NCI-H1436 (cell line): ENCODE data around the gene RUFY4.
"Not testable (repeated sequence)": the region's sequence is repeated elsewhere in the genome, so short reads cannot be mapped to it uniquely, and the experiment has no call there.

Experiments
- DNase-seq: peaks from one replicate; lab custom pipeline; 2025; lab: John Stamatoyannopoulos, UW

Gene RUFY4

DNA sequence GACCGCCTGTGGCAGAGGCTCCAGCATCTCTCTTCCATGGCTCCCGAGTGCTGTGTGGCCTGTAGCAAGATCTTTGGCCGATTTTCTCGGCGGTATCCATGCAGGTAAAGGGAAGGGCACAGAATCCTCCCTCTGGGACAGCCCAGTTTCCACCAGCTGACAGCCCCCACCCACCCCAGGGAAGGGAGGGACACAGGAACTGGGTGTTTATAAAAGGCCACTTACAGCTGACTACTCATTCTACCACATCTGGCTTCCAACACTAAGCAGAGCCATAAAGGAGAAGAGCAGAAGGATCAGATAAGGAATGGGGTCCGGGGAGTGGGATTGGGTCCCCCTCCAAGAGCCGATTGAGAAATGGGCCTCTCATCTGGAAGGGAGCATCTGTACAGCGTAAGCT is 20.2 kb downstream of the RUFY4 start:
- DNase-seq, result no peak

DNA sequence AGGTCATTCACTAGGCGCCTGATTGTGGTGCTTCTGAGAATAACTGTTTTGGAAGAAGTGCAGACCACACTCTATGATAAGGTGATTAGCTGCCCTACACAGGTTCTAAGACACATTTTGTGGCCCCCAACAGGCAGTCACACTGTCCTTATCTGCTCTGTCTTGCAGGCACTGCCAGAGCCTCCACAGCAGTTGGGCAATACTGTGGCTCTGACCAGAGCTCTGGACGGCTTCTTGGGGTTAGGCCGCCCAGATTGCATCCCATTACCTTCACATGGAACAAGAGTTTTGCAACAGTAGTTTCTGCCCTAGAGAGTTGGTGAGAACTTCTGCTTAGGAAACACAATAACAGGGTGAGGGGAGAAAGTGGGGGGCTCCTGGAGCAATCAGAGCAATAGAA is 22.7 kb downstream of the RUFY4 start:
- no peak for DNase-seq

DNA sequence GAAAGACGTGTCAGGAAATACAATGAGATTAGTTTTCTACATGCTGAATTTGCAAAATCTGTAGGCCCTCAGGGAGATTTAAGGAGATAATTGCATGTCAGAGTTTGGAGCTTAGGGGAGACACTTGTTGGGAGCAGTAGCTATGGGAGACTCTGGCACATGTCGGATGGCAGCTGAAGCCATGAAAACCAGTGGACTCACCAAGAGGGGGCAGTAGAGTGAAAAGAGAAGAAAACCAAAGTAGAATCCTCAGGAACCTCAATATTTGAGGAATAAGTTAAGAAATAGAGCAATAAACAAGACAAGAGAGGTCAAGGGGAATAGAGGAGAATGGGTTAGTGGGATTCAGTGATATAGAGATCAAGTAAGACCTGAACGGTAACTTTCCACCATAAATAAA is 24.8 kb downstream of the RUFY4 start:
- DNase-seq, result no peak

DNA sequence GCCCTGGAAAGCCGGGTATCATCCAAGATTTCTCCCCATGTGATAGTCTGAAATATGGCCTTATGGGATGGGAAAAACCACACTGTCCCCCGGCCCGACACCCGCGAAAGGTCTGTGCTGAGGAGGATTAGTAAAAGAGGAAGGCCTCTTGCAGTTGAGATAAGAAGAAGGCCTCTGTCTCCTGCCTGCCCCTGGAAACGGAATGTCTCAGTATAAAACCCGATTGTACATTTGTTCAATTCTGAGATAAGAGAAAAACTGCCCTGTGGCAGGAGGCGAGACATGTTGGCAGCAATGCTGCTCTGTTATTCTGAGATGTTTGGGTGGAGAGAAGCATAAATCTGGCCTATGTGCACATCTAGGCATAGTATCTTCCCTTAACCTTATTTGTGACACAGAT is 26.8 kb downstream of the RUFY4 start:
- DNase-seq, result no peak

DNA sequence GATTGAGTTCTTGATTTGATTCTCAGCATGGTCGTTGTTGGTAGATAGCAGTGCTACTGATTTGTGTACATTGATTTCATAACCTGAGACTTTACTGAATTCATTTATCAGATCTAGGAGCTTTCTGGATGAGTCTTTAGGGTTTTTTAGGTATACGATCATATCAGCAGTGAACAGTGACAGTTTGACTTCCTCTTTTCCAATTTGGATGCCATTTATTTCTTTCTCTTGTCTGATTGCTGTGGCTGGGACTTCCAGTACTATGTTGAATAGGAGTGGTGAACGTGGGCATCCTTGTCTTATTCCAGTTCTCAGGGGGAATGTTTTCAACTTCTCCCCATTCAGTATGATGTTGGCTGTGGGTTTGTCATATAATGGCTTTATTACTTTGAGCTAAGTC is 28.9 kb downstream of the RUFY4 start:
- DNase-seq, result no peak

DNA sequence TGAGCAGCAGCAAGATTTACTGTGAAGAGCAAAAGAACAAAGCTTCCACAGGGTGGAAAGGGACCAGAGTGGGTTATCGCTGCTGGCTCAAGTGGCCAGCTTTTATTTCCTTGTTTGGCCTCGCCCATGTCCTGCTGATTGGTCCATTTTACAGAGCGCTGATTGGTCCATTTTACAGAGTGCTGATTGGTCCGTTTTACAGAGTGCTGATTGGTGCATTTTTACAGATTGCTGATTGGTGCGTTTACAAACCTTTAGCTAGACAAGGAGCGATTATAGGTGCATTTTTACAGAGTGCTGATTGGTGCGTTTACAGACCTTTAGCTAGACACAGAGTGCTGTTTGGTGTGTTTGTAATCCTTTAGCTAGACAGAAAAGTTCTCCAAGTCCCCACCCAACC is 39.8 kb downstream of the RUFY4 start:
- DNase-seq, result not testable (repeated sequence)

DNA sequence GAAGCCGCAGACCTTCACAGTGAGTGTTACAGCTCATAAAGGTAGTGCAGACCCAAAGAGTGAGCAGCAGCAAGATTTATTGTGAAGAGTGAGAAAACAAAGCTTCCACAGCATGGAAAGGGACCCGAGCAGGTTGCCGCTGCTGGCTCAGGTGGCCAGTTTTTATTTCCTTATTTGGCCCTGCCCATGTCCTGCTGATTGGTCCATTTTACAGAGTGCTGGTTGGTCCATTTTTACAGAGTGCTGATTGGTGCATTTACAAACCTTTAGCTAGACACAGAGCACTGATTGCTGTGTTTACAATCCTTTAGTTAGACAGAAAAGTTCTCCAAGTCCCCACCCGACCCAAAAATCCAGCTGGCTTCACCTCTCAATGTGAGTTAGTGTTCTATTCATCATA is 52.7 kb downstream of the RUFY4 start:
- not testable (repeated sequence) for DNase-seq

DNA sequence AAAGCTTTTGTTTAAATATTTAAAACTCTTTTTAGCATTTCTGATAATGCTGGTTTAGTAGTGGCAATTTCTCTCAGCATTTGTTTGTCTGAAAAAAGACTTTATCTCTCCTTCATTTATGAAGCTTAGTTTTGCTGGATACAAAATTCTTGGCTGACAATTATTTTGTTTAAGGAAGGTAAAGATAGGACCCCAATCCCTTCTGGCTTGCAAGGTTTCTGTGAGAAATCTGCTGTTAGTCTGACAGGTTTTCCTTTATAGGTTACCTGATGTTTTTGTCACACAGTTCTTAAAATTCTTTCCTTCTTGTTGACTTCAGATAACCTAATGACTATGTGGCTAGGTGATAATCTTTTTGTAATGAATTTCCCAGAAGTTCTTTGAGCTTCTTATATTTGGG is 53.2 kb downstream of the RUFY4 start:
- DNase-seq, result not testable (repeated sequence)

DNA sequence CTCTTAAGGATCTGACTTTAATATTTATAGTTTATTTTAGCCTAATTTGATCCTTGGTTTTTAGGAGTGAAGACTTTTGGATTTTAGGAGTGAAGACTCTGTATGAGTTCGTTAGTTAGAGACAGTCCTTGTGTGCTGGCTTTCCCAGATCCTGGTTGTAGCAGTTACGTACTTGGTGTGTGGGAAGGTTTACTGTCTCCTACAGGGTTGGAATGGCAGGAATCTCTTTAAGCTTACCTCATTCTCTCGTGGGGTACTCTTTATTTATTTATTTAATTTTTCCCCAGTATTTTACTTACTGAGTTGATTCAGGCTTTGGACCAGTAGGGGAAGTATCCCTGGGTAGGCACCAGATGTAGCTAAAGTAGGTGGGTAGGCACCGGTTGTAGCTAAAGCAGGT is 54.9 kb downstream of the RUFY4 start:
- DNase-seq, result no peak

DNA sequence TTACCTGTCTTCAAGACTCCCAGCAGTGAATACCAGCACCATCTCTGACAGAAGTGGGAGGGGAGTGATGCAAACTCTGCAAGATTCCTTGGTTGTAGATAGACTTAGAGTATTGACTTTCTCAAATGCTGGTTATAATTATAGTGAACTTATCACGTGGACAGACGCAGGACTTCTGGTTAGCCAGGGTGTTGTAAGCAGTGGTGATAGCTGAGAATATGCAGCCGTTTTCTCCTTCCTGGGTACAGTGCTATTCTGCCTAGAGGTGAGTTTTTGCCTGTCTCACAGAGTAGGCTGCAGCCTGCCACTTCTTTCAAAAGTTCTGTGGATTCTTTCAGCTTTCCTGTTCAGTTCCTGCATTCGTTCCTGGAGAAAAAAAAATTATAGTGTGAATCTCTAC is 56.0 kb downstream of the RUFY4 start:
- DNase-seq, result no peak

DNA sequence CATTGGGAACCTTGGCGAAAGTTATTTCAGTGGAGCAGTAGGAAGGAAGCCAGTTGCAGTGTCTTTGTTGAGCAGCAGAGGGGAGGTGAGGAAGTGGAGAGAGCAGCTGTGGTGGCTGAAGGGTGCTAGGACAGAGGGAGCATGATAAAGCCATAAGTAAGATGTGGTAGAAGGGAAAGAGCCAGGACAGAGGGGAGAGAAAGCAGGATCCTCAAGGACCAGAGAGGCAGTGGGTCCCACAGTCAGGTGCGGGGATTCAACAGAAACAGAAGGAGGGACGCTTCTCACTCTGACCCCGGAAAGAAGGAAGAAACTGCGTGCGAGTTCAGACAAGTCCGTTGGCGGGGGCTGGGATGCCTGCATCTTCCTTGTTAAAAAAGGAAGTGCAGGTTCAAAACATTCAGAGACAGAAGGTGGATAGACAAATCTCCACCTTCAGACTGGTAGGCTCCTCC is 56.6 kb downstream of the RUFY4 start, which contains the start of gene CXCR2:
Gene CXCR2 (plus strand): TSS at position 403 of the 455 bp plus-strand sequence. CDS start 8,774 bp downstream, outside the sequence.
- DNase-seq, result no peak

DNA sequence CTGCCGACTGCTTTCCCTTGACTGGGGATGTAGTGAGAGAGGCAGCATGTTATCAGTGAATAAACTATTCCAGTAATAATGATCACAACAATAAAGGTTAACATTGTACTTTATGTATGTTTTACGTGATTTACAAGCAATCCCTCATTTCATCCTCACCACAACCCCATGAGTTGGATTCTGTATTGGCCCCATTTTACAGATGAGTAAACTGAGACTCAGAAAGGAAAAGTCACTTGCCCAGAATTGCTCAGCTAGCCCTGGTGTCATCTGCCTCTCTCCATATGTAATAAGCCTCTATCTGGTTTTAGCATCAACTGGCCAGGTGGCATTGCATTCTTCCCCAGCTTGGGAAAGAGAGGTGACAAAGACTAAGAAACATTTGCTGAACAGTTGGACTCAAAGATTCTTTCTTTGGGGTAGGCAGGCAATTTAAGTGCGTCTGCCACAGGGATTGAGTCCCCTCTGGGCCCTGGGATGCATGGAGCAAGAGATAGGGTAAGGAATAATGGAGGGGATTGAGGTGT is 58.9 kb downstream of the RUFY4 start:
- DNase-seq, result no peak

DNA sequence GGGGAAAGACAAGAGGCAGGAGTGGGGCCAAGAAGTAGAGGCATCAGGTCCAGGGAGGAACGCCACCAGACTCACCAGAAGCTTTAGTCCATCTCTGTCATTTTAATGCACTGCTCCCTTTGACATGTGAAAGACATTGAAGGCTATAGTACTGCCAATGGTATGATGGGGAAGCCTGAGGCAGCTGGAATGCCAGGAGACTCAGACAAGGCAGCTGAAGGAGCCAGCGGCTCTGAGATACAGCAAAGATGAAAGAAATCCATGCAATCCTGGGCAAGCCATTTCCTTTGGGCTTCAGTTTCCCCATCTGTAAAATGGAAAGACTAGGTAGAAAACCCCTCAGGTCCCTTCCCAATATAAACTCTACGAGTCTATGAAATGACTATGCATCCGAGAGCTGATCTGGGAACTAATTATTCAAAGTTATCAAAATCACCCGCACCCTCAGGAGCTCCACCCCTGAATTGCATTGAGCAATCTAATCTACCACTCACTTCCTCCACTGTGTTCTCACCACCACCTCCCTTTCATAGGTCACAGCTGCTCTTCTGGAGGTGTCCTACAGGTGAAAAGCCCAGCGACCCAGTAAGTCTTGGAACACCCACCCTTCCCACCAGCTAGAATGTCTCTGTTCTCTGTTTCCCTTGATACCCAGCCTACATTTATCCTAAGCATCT is 59.9 kb downstream of the RUFY4 start:
- DNase-seq, result no peak

DNA sequence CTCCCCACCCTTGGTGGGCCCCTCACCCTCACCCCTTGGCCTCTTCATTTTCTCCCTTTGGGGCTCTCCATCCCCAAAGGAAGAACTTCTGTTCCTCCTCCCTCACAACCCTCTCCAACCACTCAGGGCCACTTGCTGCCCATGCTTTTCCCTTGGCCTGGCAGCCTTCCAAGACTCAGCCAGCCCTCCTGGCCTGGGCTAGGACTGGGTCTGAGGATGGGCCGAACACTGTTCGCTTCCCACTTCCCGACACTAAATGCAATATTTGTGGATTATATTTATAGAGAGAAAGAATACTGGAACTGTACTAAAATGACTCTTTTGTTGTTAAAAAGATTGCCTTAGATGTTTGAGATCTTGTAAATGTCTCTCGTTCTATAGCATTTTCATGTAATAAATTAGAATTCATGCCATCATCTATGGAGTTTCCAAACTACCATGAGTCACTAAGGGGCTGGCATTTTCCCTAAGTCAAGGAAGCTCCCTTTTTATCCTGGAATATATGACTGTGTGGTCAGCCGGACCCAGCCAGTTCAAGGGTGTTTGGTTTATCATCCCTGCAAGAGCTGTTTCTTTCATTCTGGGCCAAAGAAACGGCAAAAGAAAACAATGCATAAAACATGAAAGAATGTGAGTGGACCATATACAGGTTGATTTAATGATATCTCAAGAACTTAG is 60.5 kb downstream of the RUFY4 start:
- DNase-seq, result no peak

DNA sequence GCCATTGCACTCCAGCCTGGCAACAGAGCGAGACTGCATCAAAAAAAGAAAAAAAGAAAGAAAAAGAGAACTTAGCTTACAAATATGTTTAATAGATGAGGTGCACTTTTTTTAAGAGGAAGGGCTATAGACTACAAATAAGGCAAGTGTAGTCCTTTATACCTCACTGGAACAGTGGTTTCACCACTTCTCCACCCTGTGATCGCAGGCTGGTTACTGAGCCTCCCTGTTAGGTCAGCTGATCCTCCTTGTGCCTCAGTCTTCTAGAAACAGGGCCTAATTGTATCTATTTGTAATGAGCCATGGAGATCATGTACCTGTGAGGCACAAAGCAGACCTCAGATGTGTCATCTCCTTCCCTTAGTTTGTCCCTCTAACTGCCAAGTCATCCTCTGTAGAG is 61.3 kb downstream of the RUFY4 start:
- DNase-seq, result no peak

DNA sequence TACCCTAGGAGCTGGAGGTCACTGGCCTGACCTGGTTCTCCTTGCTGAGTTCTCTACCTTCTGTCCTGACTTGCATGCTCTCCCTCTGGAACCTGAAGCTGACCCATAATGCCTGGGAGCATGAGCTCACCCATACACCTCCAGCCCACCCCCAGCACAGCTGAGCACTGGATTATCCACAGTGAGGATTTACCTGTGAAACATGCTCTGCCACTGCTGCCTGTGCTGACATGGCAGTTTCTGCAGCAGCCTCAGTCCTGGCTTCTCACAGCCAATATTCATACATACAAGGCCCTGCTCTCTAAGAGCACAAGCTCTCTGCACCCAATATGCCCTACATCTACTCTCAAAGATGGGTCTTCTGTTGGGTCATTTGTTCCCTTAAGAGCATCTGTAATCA is 61.8 kb downstream of the RUFY4 start:
- no peak for DNase-seq

DNA sequence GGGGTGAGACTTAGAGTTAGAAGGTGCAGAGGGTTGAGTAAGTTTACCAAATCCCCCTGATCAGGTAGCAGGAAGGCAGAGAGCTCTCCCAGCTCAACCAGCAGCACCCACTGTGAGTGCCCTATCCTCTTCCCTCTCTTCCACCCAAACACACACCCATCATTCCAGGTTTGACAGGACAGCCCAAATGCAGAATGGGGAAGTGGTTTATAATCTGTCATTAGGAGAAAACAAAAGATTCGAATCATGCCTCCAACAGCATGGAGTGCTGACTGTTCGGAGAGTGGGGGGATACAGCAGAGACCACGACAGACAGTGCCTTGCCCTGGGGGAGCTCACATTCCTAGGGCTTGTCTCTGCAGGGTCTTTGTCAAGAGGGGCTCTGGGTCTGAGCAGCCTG is 68.5 kb downstream of the RUFY4 start:
- DNase-seq, result no peak

DNA sequence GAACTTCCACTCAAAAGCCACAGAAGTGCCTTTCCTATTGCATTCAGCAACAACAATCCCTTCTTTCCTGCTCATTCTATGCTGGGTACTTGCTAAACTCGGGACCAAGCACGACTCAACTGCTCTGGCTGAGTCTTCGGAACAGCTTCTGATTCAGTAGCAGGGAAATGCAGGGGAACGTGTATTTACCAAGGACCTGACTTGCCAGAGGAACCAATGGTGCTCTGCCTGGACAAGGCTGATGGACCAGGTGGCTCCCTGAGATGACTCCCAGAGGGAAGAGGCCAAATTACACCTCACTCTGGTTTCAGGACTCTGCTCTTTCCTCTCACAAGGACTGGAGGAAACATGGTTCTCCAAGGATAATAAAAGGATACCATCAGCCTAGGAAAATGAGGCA is 69.0 kb downstream of the RUFY4 start:
- no peak for DNase-seq
